NCI-H2171 treated with DMSO at 0.1 percent for 48 hours (cell line): ENCODE results near the gene CCNL1.

Source experiments
- DNase-seq: peaks from one replicate; lab custom pipeline; 2025; lab: John Stamatoyannopoulos, UW

The CCNL1 gene

GRCh38 chr3:157123621-157124020 is 36.3 kb downstream of the CCNL1 start:
- DNase-seq = no peak

- no peak for DNase-seq
These were observed 37.0 kb downstream of the CCNL1 start for GRCh38 chr3:157122832-157123427.

DNA sequence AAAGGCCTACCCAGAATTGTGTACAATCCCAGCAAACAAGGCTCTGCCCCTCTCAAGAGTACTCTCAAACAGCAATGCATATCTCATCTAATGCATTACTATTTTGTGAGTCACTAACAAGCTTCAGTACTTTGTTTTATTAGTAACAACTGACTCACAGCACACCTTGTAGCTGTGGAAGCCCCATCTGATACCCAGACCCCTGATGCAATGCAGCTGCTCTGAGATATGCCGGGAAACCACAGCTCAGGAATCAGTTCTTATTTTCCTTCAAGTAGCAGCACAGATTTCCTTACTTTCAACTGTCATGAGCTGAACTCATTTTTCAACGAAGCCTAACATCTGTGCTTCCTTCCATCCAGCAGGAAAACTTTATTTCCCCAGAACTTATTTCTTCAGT is 37.8 kb downstream of the CCNL1 start:
- no peak for DNase-seq

- DNase-seq = no peak
These were observed 38.4 kb downstream of the CCNL1 start for GRCh38 chr3:157121522-157121921.

DNA sequence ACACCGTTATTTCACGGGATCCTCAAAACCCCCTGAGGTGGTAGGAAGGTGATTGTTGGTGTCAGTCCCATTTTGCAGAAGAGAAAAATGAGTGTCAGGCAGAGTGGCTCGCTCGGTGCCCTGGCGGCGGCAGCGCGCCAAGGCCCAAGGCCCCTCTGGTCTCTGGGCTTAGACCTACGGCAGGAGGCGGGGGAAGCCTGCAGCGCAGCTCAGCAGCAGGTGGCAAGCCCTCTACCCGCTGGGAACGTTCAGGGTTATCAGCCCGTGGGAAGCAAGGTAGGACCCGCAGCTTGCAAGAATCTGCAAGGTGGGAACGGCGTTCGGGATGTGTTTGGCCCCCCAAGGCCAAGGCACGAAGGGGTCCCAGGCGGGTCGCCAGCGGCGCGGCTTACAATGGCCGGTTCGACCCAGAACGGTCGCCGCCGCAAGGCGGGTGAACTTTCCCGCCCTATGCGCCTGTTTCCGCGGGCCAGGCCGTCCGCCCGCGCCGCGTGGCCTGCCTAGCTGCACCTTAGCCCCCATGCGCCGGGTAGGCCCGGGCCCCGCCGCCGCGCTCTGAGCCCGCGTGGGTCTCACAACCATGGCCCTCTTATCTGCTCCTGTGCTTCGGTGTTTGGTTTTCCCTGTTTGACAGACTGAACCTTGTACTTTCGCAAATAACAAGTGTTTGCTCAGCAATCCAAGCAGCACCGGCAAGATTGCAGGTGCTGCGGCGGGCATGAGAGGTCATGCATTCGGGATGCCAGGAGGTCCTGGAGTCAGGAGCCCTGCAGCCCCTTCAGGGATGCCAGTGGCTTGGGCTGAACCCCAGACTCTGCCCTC is 39.7 kb downstream of the CCNL1 start:
- no peak for DNase-seq

DNA sequence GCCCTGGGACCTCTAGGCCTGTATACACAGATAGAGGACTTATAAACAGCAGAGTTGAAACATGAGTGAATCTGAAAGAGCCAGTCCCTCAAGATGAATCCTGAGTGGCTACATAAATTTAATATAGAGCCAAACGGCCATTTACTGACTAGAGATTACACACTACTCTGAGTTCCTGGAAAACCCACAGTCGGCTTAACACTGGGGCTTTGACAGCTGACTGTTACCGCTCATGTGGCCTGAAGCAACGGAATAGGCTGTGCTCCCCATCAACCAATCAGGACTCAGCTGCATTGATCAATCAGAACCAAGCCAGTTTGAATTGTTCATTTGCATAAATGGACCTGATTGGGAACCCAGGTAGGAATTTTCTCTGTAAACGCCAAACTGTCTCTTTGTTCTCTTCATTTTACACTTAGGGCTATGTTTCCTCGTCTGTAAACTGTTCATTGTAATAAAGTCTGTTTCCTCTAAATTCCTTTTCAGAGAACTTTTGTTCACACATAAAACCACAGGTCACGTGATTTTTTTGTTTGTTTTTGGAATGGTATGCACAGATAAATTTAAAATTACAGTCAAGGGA is 40.5 kb downstream of the CCNL1 start:
- DNase-seq = no peak

DNA sequence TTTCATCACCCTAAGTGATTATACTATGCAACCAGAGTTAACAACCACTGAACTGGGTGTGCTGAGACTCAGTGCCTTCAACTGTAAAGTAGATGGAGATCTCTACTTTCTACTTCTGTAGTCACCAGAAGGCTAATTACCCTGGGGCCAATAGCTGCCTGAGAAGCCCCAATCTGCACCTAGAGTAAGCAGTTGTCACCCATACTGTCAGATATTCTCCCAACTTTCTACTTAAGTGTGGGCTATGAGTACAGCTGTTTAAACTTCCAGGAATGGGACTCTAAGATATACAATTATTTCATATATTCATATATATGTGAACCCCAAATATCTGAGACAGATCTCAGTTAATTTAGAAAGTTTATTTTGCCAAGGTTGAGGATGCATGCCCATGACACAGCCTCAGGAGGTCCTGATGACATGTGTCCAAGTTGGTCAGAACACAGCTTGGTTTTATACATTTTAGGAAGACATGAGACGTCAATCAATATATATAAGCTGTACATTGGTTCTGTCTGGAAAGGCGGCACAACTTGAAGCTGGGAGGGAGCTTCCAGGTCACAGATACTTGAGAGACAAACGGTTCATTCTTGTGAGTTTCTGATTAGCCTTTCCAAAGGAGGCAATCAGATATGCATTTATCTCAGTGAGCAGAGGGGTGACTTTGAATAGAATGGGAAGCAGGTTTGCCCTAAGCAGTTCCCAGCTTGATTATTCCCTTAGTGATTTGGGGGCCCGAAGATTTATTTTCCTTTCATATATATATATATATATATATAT is 41.9 kb downstream of the CCNL1 start:
- DNase-seq = no peak

GRCh38 chr3:157117206-157117605 is 42.7 kb downstream of the CCNL1 start:
- no peak for DNase-seq

DNA sequence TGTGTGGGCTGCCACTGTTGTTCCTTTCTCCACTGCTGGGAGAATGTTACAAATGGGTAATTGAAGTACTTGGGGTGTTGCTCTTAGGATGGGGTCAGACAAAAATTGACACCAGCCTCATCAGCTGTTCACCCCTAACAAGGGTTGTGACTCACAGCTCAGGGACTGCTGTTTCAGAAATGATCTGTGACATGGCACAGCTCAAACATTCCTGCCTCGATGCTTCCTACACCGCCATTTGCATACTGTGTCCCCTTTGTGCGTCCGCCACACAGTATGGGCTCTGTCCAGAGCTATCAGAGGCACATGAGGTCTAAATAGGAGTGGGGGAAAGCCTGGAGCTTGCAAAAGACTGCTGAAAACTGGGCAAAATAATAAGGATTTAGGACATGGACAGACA is 43.9 kb downstream of the CCNL1 start:
- no peak for DNase-seq

DNA sequence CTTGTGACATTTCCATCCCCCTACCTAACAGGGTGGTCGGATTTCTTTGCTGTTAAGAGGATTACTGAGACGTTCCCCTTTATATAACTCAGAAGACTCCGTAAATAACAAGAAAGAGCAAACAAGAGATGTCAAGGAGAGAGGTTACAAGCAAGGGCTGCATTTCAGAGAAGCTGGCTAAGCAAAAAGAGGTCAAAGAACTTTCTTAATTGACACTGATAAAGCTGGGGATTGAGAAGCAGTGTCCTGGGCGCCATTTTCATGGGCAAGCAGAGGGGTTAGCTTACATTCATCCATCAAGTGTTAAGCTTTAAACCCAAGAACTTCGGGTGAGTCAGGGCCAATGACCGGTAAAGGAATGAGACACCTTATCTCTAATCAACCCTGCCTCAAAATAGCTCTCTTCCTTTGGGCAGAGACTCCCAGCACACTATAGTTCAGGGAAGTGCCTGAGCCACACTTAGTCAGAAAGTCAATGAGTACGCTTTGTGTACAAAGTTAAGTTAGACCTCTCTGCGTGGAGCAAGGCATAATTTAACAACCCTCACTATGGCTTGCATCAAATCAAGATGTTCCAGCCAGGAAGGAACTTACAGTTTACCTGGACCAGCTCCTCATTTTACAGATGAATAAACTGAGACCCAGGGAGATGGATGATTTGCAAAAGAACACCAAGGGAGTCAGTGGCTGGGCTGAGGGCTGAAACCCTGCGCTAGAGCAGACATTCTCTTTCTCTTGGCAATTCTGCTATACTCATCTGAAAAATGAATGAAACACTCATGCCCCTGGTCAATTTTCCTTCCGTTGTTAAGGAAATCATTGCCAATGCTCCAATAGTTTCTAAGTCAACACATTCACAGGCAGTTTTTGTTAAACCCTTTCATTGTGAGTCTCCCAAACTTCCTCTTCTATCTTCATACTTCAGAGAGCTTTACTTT is 44.6 kb downstream of the CCNL1 start:
- DNase-seq = no peak

GRCh38 chr3:157113832-157114505 is 46.0 kb downstream of the CCNL1 start:
- no peak for DNase-seq

GRCh38 chr3:157112536-157112935 is 47.4 kb downstream of the CCNL1 start:
- no peak for DNase-seq

- no peak for DNase-seq
These were observed 48.4 kb downstream of the CCNL1 start for GRCh38 chr3:157111518-157111917.

DNA sequence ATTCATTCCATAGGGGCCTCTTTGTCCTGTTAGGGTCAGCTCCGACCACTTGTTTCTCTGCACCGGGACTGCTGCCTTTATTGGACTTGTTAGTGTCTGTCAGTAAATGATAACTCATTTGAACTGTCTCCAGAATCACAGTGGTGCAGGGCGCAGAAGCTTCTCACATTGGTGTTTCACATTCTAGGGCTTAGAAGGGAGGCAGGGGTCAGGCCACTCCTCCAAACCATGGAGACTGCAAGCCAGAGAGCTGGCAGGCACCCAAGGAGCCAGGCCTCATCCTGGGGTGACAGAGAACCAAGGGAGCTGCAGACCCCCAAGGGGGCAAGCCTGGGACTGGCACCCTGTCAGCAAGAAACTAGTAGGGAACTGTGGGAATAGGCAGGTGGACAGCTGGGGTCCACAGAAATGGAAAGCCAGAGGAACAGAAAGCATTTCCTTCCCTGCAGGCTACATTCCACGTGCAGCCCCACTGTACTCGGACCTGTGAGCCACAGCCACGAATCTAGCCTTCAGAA is 49.1 kb downstream of the CCNL1 start:
- DNase-seq = no peak

GRCh38 chr3:157109267-157110141 is 50.4 kb downstream of the CCNL1 start:
- DNase-seq = no peak

DNA sequence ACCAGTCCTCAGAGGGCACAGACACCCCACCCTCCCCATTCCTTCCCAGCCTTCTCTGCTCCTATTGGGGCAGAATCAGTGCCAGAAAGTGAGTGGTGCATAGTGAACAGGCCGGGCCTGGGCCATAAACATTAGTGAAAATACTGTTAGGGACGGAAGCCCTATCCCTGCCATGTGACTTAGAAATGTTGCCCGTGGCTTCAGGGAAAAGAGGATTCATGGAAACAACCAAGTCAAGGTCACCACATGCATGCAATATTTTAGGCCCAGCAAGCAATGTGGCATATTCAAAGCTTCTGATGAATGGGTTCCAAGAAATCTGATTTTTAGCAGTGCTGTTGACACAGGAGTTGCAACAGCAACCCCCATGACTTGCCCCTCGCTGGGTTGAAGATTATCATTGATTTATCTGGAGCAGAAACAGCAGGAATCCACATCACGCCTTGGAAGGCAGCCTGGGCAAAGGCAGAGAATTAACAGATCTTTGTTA is 52.3 kb downstream of the CCNL1 start:
- no peak for DNase-seq

- no peak for DNase-seq
These were observed 52.9 kb downstream of the CCNL1 start for GRCh38 chr3:157107037-157107436.

DNA sequence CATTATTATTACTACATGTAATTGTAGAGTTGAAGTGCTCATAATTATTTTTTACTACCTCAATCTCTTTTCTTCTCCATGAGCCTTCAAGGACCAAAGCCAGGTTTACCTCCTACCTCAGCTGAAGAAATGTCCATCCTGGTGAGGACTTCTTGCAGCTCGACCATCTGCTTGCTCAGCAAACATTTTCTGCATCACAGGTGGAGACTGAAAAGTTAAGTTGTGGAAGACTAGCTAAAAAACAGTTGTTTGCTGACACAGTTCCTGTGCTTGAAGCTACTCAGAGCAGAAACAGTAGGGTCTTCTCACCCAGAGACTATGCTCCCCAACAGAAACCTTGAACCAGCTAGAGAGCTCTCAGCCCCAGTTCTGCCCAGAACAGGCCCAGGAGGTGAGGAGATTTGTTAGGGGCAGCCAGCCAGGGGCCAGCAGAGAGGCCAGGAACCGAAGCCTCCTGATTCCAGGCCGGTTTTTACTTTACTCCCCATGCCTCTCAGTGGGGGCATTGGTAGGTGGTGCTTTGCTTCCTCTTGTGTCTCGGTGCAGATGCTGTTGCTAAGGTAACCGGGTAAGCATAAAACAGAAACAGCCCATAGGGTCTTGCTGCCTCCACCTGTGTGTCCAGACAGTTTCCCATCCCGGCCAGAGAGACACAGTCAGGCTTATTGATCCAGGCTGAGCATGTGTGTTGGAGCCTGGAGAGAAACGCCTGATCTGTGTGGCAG is 54.9 kb downstream of the CCNL1 start:
- DNase-seq = peak; percentile 3

DNA sequence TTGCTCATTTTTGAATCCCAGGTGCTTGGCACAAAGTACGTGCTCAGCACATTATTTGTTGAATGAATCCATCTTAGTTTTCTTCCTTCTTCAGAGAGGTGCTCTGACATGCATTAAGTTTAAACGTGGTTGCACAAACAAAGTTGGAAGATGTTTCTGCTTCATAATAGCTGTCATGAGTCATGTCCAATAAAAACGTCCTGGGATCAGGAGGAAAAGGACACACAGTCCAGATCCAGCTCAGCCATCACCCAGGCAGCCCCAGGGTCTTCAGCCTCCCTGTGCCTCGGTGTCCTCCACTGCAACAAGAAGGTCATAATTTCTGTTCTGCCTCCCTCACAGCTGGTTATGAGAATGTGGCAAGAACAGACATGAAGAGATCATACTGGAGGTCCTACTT is 55.4 kb downstream of the CCNL1 start:
- no peak for DNase-seq
